NB4 (cell line): Measurements from ENCODE around the gene PHF2.

Source experiments
- POLR2A ChIP-seq: IDR thresholded peaks from 2 replicates; pipeline ENCODE4 v1.6.1; 2011; ENCODE audit warnings: mild to moderate bottlenecking; ENCODE audit not compliant: insufficient read length; ENCODE audit errors: extremely low read depth
- TF ChIP-seq, protein P1 (sequence below): IDR thresholded peaks from one replicate; pipeline ENCODE4 v1.5.1; 2012; ENCODE audit warnings: low read depth, low read length

DNA sequence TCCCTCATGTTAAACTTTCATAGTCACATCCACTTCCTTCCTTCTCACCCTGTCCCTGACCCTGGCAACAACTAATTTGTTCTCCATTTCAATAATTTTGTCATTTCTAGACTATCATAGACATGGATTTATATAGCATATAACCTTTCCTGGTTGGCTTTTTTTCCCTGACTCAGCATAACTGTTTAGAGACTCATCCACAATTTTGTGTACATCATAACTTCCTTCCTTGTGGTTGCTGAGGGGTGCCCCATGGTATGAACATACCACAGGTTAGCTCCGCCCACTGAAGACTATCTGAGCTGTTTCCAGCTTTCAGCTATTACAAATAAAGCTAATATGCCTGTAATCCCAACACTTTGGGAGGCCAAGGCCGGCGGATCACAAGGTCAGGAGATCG lies 137.3 kb downstream of the PHF2 start:
- TF ChIP-seq, protein P1, sequence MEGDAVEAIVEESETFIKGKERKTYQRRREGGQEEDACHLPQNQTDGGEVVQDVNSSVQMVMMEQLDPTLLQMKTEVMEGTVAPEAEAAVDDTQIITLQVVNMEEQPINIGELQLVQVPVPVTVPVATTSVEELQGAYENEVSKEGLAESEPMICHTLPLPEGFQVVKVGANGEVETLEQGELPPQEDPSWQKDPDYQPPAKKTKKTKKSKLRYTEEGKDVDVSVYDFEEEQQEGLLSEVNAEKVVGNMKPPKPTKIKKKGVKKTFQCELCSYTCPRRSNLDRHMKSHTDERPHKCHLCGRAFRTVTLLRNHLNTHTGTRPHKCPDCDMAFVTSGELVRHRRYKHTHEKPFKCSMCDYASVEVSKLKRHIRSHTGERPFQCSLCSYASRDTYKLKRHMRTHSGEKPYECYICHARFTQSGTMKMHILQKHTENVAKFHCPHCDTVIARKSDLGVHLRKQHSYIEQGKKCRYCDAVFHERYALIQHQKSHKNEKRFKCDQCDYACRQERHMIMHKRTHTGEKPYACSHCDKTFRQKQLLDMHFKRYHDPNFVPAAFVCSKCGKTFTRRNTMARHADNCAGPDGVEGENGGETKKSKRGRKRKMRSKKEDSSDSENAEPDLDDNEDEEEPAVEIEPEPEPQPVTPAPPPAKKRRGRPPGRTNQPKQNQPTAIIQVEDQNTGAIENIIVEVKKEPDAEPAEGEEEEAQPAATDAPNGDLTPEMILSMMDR, result no peak
- no peak for TF ChIP-seq POLR2A
